ENCODE data around the gene KIF3A.

DNA sequence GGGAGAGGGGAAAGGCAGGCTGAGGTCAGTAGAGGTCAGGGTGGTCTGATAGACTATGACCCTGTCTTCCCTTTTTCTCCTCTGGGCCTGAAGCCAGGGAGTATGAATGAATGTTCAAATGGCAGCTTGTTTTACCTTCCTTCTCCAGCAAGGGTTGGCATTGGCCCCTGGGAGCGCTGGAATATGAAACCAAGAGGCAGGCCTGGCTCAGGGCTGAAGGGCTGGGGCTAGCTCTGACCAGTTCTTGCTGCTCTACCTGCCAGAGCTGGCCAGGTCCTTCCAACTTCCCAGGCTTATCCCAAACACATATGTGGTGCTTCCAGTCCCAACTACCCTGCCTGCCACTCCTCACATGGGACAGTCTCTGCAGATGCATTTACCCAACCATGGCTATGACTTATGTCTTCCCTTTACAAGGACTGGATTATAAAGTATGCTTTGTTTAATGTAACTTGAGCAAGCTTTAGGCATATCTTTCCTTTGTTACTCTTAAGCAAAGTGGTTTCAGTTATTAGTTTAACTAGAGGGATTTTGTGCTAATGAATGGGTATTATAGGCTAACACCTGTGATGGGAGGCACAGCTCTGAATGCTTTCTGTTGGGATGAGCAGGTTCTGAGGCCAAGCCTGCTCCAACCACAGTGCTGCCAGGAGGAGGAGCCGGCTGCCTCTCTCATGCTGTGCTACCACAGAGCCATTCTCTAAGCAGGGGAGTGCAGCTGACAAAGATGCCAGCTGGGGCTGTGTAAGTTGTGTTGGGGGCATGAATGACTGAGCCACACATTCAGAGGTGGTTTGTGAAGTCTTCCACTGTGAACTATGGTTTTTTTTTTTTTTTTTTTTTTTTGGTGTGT, 16.0 kb upstream of the KIF3A start:
- no peak for TF ChIP-seq POLR2A (IDR thresholded peaks at IDR 0.05)
- TF ChIP-seq, protein P1, sequence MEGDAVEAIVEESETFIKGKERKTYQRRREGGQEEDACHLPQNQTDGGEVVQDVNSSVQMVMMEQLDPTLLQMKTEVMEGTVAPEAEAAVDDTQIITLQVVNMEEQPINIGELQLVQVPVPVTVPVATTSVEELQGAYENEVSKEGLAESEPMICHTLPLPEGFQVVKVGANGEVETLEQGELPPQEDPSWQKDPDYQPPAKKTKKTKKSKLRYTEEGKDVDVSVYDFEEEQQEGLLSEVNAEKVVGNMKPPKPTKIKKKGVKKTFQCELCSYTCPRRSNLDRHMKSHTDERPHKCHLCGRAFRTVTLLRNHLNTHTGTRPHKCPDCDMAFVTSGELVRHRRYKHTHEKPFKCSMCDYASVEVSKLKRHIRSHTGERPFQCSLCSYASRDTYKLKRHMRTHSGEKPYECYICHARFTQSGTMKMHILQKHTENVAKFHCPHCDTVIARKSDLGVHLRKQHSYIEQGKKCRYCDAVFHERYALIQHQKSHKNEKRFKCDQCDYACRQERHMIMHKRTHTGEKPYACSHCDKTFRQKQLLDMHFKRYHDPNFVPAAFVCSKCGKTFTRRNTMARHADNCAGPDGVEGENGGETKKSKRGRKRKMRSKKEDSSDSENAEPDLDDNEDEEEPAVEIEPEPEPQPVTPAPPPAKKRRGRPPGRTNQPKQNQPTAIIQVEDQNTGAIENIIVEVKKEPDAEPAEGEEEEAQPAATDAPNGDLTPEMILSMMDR (IDR thresholded peaks at IDR 0.05): peak in 2 of 12 donors; percentile 12

Data from heart left ventricle (tissue), 13 donors.